ENCODE measurements around the gene SMG6. TPM values are rescaled to one million over a fixed set of nuclear protein-coding genes. Genes with fewer than 3 reads are reported as not detected.

The SMG6 gene
- total and polyA plus RNA-seq, 11 donors, result 12.2 to 38.6 (median 22.1) TPM

GRCh38 chr17:2137342-2138098 lies 166.1 kb downstream of the SMG6 start:
- no peak for TF ChIP-seq POLR2A (IDR thresholded peaks at IDR 0.05)
- no peak for TF ChIP-seq CTCF (IDR thresholded peaks at IDR 0.05)
- Histone ChIP-seq H3K27me3 (no peaks in the 10 kb centered on the region), H3K36me3 (peaks cover 0 to 13% (median 0%) of the 10 kb centered on the region in 9 donors), H3K4me1 (peaks cover 0 to 32% (median 15%) of the 10 kb centered on the region in 12 donors), H3K27ac (peak overlapping the region in 3 of 12 donors; percentile 36 to 47 (median 41)), H3K9me3 (no peaks in the 10 kb centered on the region), H3K4me3 (no peak overlapping the region)
- 85 to 93% (median 90%) methylated on average over 11 of the region's 11 CpGs for WGBS, 4 donors
- intact Hi-C loops (cut with DNase I), result no loop called here
- DNase-seq, result no peak
- peak in 1 of 4 donors; percentile 43 for ATAC-seq

GRCh38 chr17:2136241-2136640 lies 167.3 kb downstream of the SMG6 start:
- H3K36me3 ChIP-seq, result peaks cover 0 to 16% (median 0%) of the 10 kb centered on the region in 9 donors
- no peak for DNase-seq
- no peak overlapping the region for H3K27ac ChIP-seq
- intact Hi-C loops (cut with DNase I), result no loop called here
- ATAC-seq, result no peak
- TF ChIP-seq POLR2A (IDR thresholded peaks at IDR 0.05), result no peak
- TF ChIP-seq CTCF (IDR thresholded peaks at IDR 0.05), result no peak
- no peak overlapping the region for H3K4me3 ChIP-seq
- peaks cover 0 to 32% (median 15%) of the 10 kb centered on the region in 12 donors for H3K4me1 ChIP-seq
- WGBS, 4 donors, result 89 to 95% (median 93%) methylated on average over 6 of the region's 6 CpGs
- no peaks in the 10 kb centered on the region for H3K27me3 ChIP-seq
- H3K9me3 ChIP-seq, result no peaks in the 10 kb centered on the region

GRCh38 chr17:2128011-2128410 lies 175.6 kb downstream of the SMG6 start:
- ATAC-seq (no peak), DNase-seq (no peak)
- peaks cover 5 to 21% (median 18%) of the 10 kb centered on the region in 12 donors for H3K4me1 ChIP-seq
- H3K27me3 ChIP-seq, result no peaks in the 10 kb centered on the region
- intact Hi-C loops (cut with DNase I), result no loop called here
- TF ChIP-seq POLR2A (IDR thresholded peaks at IDR 0.05), result no peak
- TF ChIP-seq CTCF (IDR thresholded peaks at IDR 0.05), result no peak
- no peak overlapping the region for H3K27ac ChIP-seq
- no peaks in the 10 kb centered on the region for H3K9me3 ChIP-seq
- H3K4me3 ChIP-seq, result no peak overlapping the region
- H3K36me3 ChIP-seq, result peaks cover 0 to 15% (median 0%) of the 10 kb centered on the region in 9 donors
- 95 to 98% (median 97%) methylated on average over 15 of the region's 15 CpGs for WGBS, 4 donors

- H3K4me3 ChIP-seq, result no peak overlapping the region
- no peaks in the 10 kb centered on the region for H3K9me3 ChIP-seq
- intact Hi-C loops (cut with DNase I), result no loop called here
- no peak for DNase-seq
- 96 to 97% (median 97%) methylated on average over 6 of the region's 6 CpGs for WGBS, 4 donors
- no peaks in the 10 kb centered on the region for H3K27me3 ChIP-seq
- TF ChIP-seq CTCF (IDR thresholded peaks at IDR 0.05), result no peak
- no peak for TF ChIP-seq POLR2A (IDR thresholded peaks at IDR 0.05)
- no peak overlapping the region for H3K27ac ChIP-seq
- no peak for ATAC-seq
- peaks cover 0 to 13% (median 3%) of the 10 kb centered on the region in 9 donors for H3K36me3 ChIP-seq
- H3K4me1 ChIP-seq, result peaks cover 5 to 47% (median 29%) of the 10 kb centered on the region in 12 donors
Observed at GRCh38 chr17:2125013-2125535, 178.5 kb downstream of the SMG6 start.

All from heart left ventricle (tissue), 16 donors.